ENCODE data around the gene HBA1. TPM values are rescaled to one million over a fixed set of nuclear protein-coding genes. Genes with fewer than 3 reads are reported as not detected.
"Not testable (repeated sequence)": the region's sequence is repeated elsewhere in the genome, so short reads cannot be mapped to it uniquely, and the experiment has no call there.

The HBA1 gene
- total RNA-seq (2022) (2.2 and 2.9 TPM in 2 replicates), Bru-seq, nascent RNA (not detected), BruChase-seq, experiment 1, labeled RNA remaining after a 6-hour chase (not detected), BruChase-seq, experiment 2, labeled RNA remaining after a 2-hour chase (not detected)
- long read RNA-seq, partial matches to known transcripts: 0 of 1 reads
- long read RNA-seq, other reads (novel, unspliced or antisense): 0 of 1 reads

- H3K27me3 Mint-ChIP-seq (ENCODE audit: insufficient read depth, unreplicated experiment): peaks cover 43% of the 10 kb centered on the region
- H3K27ac Mint-ChIP-seq (ENCODE audit: low read depth, unreplicated experiment); intact Hi-C loops (cut with micrococcal nuclease); H3K9me3 Mint-ChIP-seq (ENCODE audit: unreplicated experiment); POLR2A ChIA-PET; H3K36me3 Mint-ChIP-seq (ENCODE audit: insufficient read depth, unreplicated experiment); H3K4me1 Mint-ChIP-seq (ENCODE audit: insufficient read depth, unreplicated experiment); BruUV-seq (replicated peaks); H3K4me3 Mint-ChIP-seq (ENCODE audit: unreplicated experiment); DNase-seq (ENCODE audit: unreplicated experiment): not testable (repeated sequence)
- CTCF ChIA-PET: interaction anchor here (0.8 kb wide), 1 partner anchor 70 kb away, joined by 3 read pairs; no protein-coding TSS in a partner anchor
Observed at GRCh38 chr16:176477-177382, at the start of gene HBA1. TSS of gene HBA1 (plus strand) at chr16:176680. CDS start at chr16:176717, 37 bp downstream.

DNA sequence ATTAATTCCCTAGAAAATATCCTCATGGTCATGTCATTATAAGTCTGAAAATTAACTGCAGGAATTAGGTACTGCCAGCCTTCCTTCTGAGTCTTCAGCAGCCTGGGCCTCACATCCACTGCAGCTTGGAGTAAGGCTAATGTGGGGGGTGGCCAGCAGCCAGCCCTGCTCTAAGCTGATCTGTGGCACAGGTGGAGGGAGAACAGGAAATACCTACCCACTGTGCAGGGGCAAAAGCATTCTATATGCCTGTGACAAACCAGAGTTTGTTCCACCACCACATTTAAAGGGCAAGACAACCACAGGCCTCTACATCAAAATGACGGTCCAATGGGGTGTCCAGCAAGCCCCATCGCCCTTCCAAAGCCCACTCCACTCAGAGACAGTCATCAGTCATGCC lies 47.4 kb upstream of the HBA1 start:
- no peaks in the 10 kb centered on the region for H3K27me3 Mint-ChIP-seq (ENCODE audit: insufficient read depth, unreplicated experiment)
- ChIA-PET CTCF (interaction anchor here (0.6 to 0.7 kb wide), 2 partner anchors 7 to 24 kb away, joined by 3 to 4 read pairs; no protein-coding TSS in a partner anchor), POLR2A (interaction anchor here (0.6 kb wide), 1 partner anchor 28 kb away, joined by 3 read pairs; no protein-coding TSS in a partner anchor)
- no peak overlapping the region for H3K4me3 Mint-ChIP-seq (ENCODE audit: unreplicated experiment)
- TF ChIP-seq, protein P1, sequence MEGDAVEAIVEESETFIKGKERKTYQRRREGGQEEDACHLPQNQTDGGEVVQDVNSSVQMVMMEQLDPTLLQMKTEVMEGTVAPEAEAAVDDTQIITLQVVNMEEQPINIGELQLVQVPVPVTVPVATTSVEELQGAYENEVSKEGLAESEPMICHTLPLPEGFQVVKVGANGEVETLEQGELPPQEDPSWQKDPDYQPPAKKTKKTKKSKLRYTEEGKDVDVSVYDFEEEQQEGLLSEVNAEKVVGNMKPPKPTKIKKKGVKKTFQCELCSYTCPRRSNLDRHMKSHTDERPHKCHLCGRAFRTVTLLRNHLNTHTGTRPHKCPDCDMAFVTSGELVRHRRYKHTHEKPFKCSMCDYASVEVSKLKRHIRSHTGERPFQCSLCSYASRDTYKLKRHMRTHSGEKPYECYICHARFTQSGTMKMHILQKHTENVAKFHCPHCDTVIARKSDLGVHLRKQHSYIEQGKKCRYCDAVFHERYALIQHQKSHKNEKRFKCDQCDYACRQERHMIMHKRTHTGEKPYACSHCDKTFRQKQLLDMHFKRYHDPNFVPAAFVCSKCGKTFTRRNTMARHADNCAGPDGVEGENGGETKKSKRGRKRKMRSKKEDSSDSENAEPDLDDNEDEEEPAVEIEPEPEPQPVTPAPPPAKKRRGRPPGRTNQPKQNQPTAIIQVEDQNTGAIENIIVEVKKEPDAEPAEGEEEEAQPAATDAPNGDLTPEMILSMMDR (IDR thresholded peaks at IDR 0.05; ENCODE audit: unreplicated experiment): no peak
- H3K4me1 Mint-ChIP-seq (ENCODE audit: insufficient read depth, unreplicated experiment): peaks cover 7% of the 10 kb centered on the region
- peaks cover 24% of the 10 kb centered on the region for H3K36me3 Mint-ChIP-seq (ENCODE audit: insufficient read depth, unreplicated experiment)
- intact Hi-C loops (cut with micrococcal nuclease): no loop called here
- H3K9me3 Mint-ChIP-seq (ENCODE audit: unreplicated experiment): no peaks in the 10 kb centered on the region
- no TSS peak for BruUV-seq (replicated peaks)
- DNase-seq (ENCODE audit: unreplicated experiment): no peak
- H3K27ac Mint-ChIP-seq (ENCODE audit: low read depth, unreplicated experiment): no peak overlapping the region

DNA sequence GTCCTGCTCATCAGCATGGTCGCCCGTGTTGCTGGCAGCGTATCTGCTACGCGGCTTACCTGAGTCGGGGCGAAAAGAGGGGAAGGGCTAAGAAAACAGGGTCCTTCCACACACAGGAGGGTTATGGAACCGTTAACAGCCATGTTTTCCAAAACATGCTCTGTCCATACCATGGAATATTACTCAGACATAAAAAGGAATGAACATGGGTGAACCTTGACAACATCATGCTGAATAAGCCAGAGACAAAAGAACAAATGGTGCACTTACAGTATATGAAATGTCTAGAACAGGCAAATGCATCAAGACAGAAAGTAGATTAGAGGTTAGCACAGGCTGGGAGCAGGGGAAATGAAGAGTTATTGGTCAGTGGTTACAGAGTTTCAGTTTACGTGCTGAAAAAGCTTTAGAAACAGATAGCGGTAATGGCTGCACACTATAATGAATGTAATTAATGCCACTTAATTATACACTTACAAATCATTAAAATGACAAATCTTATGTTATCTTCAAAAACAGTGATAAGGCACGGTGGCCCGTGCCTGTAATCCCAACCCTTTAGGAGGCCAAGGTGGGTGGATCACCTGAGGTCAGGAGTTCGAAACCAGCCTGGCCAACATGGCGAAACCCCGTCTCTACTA lies 45.8 kb upstream of the HBA1 start:
- DNase-seq (ENCODE audit: unreplicated experiment): no peak
- ChIA-PET CTCF (interaction anchor here (0.6 kb wide), 1 partner anchor 66 kb away, joined by 3 read pairs; no protein-coding TSS in a partner anchor), POLR2A (interaction anchor here (0.5 kb wide), 1 partner anchor 11 kb away, joined by 3 read pairs; no protein-coding TSS in a partner anchor)
- intact Hi-C loops (cut with micrococcal nuclease): no loop called here
- H3K36me3 Mint-ChIP-seq (ENCODE audit: insufficient read depth, unreplicated experiment): peaks cover 14% of the 10 kb centered on the region
- no TSS peak for BruUV-seq (replicated peaks)
- H3K9me3 Mint-ChIP-seq (ENCODE audit: unreplicated experiment): no peaks in the 10 kb centered on the region
- H3K27ac Mint-ChIP-seq (ENCODE audit: low read depth, unreplicated experiment): no peak overlapping the region
- H3K27me3 Mint-ChIP-seq (ENCODE audit: insufficient read depth, unreplicated experiment): no peaks in the 10 kb centered on the region
- peaks cover 7% of the 10 kb centered on the region for H3K4me1 Mint-ChIP-seq (ENCODE audit: insufficient read depth, unreplicated experiment)
- TF ChIP-seq, protein P1 (IDR thresholded peaks at IDR 0.05; ENCODE audit: unreplicated experiment): no peak
- no peak overlapping the region for H3K4me3 Mint-ChIP-seq (ENCODE audit: unreplicated experiment)

- ChIA-PET POLR2A (no interaction called here), CTCF (interaction anchor here (0.7 to 2.6 kb wide), 3 partner anchors 14 to 160 kb away, joined by 3 to 20 read pairs (median 4); no protein-coding TSS in a partner anchor)
- peaks cover 20% of the 10 kb centered on the region for H3K36me3 Mint-ChIP-seq (ENCODE audit: insufficient read depth, unreplicated experiment)
- intact Hi-C loops (cut with micrococcal nuclease): no loop called here
- peaks cover 7% of the 10 kb centered on the region for H3K4me1 Mint-ChIP-seq (ENCODE audit: insufficient read depth, unreplicated experiment)
- no peaks in the 10 kb centered on the region for H3K27me3 Mint-ChIP-seq (ENCODE audit: insufficient read depth, unreplicated experiment)
- TF ChIP-seq, protein P1 (IDR thresholded peaks at IDR 0.05; ENCODE audit: unreplicated experiment): no peak
- no peak for DNase-seq (ENCODE audit: unreplicated experiment)
- no peaks in the 10 kb centered on the region for H3K9me3 Mint-ChIP-seq (ENCODE audit: unreplicated experiment)
- no peak overlapping the region for H3K27ac Mint-ChIP-seq (ENCODE audit: low read depth, unreplicated experiment)
- H3K4me3 Mint-ChIP-seq (ENCODE audit: unreplicated experiment): no peak overlapping the region
- BruUV-seq (replicated peaks): no TSS peak
Observed at GRCh38 chr16:132120-132519, 44.4 kb upstream of the HBA1 start.
